ENCODE data around the gene SRXN1.

DNA sequence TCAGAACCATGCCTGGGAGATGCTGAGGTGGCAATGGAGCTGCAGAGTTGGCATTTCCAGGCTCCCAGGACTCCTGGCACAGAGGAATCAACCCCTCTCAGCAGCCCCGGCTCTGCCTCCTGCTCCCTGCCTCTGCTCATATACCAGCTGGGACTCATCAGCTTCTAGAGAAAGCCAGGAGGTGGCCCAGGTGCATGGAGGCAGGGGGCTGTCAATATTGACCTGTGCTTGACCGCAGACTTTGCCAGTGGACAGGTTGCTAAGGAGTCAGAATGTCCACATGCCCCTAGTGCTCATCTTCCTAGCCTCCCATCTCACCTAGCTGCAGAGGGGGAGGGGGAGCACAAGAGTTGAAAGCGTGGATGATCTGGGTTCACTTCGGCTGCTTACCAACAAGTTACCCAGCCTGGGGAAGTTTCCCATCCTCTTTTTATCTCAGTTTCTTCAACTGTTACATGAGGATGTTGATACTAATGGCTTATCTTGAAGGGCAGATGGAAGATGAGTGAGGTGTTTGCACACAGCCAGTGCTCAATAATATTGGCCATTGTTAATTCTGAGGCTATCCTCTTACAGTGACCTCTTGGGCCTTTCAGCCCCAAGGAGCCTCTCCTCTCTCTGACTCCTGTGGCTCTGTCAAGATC is 31.8 kb upstream of the SRXN1 start:
- TF ChIP-seq SIN3A (IDR thresholded peaks at IDR 0.05; ENCODE audit: borderline replicate concordance, insufficient read depth, low read length) (no peak), FOXP2 (optimal IDR thresholded peaks at IDR 0.05; ENCODE audit: borderline replicate concordance, extremely low read depth, extremely low read length, insufficient read depth) (no peak), POLR2AphosphoS5 (IDR thresholded peaks at IDR 0.05; ENCODE audit: low read depth, low read length) (no peak), TAF1 (IDR thresholded peaks at IDR 0.05; ENCODE audit: borderline replicate concordance, insufficient read depth, low read length) (no peak)
- TF ChIP-seq, protein P1, sequence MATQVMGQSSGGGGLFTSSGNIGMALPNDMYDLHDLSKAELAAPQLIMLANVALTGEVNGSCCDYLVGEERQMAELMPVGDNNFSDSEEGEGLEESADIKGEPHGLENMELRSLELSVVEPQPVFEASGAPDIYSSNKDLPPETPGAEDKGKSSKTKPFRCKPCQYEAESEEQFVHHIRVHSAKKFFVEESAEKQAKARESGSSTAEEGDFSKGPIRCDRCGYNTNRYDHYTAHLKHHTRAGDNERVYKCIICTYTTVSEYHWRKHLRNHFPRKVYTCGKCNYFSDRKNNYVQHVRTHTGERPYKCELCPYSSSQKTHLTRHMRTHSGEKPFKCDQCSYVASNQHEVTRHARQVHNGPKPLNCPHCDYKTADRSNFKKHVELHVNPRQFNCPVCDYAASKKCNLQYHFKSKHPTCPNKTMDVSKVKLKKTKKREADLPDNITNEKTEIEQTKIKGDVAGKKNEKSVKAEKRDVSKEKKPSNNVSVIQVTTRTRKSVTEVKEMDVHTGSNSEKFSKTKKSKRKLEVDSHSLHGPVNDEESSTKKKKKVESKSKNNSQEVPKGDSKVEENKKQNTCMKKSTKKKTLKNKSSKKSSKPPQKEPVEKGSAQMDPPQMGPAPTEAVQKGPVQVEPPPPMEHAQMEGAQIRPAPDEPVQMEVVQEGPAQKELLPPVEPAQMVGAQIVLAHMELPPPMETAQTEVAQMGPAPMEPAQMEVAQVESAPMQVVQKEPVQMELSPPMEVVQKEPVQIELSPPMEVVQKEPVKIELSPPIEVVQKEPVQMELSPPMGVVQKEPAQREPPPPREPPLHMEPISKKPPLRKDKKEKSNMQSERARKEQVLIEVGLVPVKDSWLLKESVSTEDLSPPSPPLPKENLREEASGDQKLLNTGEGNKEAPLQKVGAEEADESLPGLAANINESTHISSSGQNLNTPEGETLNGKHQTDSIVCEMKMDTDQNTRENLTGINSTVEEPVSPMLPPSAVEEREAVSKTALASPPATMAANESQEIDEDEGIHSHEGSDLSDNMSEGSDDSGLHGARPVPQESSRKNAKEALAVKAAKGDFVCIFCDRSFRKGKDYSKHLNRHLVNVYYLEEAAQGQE (IDR thresholded peaks at IDR 0.05; ENCODE audit: insufficient read depth in 1 of 2, low read depth in 2 of 2, low read length in 2 of 2) = no peak
